ENCODE measurements around the gene HAP1.
"Not testable (repeated sequence)": the region's sequence is repeated elsewhere in the genome, so short reads cannot be mapped to it uniquely, and the experiment has no call there.

The HAP1 gene

GRCh38 chr17:41689497-41690299, 44.7 kb downstream of the HAP1 start:
- peak; percentile 66 for DNase-seq

- peak; percentile 100 for DNase-seq
These were observed 45.6 kb downstream of the HAP1 start, which contains the start of gene EIF1 for GRCh38 chr17:41688641-41689496. Gene EIF1 (plus strand): TSS chr17:41688885. CDS start chr17:41689039, 154 bp downstream.

GRCh38 chr17:41687828-41688640, 46.4 kb downstream of the HAP1 start:
- peak; percentile 72 for DNase-seq

- no peak for DNase-seq
These were observed 48.2 kb downstream of the HAP1 start for GRCh38 chr17:41686281-41686680.

- not testable (repeated sequence) for DNase-seq
These were observed 48.7 kb downstream of the HAP1 start for GRCh38 chr17:41685753-41686152.

- DNase-seq: no peak
These were observed 50.4 kb downstream of the HAP1 start for GRCh38 chr17:41684035-41684434.

GRCh38 chr17:41683441-41684007, 50.9 kb downstream of the HAP1 start:
- no peak for DNase-seq

GRCh38 chr17:41682631-41683030, 51.8 kb downstream of the HAP1 start:
- no peak for DNase-seq

GRCh38 chr17:41681776-41682175, 52.7 kb downstream of the HAP1 start:
- no peak for DNase-seq

- no peak for DNase-seq
These were observed 53.9 kb downstream of the HAP1 start for GRCh38 chr17:41680426-41681040.

GRCh38 chr17:41679740-41680425, 54.6 kb downstream of the HAP1 start:
- DNase-seq: no peak

- DNase-seq: peak; percentile 72
These were observed 55.3 kb downstream of the HAP1 start for GRCh38 chr17:41678907-41679739.

- no peak for DNase-seq
These were observed 56.0 kb downstream of the HAP1 start for GRCh38 chr17:41678411-41678906.

- DNase-seq: no peak
These were observed 58.4 kb downstream of the HAP1 start for GRCh38 chr17:41676058-41676419.

GRCh38 chr17:41675157-41676057, 59.0 kb downstream of the HAP1 start:
- not testable (repeated sequence) for DNase-seq

Data from stimulated activated CD4-positive, alpha-beta T cell treated with anti-CD3 and anti-CD28 coated beads, Interleukin-15, amount 100 ng/mL, for 24 hours (primary cell).